DMS153 (cell line): Measurements from ENCODE around the gene EFTUD2.

Experiments
- DNase-seq: peaks from one replicate; lab custom pipeline; 2025; lab: John Stamatoyannopoulos, UW

The EFTUD2 gene

DNA sequence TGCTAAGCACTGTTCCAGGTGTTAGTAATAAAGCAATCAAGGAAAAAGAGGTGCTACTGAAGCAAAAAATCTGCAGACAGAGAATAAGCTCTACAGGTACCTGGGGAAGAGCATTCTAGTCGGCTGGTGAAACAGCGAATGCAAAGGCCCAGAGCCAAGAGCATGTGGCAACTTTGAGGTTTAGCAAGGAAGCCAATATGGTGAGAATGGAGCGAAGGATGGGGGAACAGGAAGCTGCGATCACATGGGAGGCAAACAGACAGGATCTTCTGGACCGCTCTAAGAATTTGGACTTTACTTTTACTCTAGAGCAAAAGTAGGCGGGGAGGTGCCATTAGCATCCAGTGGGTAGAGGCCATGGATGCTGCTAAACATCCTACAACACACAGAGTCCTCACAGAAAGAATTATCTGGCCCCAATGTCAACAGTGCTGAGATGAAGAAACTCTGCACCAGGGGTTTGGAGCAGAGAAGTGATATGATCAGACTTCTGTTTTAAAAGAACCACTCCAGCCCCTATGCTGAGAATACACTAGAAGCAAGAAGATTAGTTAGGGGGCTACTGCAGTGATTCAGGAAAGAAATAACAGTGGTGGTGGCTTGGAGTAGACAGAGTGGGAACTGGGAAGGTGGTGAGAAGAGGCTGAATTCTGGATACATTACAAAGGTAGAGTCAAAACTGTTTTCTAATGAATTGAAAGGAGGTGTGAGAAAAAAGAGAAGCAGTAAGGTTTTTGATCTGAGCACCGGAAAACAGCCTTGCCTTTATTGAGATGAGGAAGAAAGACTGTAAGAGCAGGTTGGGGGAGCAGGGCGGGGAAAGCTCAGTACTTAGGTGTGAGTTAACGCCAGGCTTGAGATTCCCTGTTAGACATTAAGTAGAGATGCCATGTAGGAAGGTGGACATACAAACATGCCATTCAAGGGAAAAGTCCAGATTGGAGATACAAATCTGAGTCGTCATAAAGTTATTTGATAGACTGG lies 11.0 kb downstream of the EFTUD2 start:
- no peak for DNase-seq

DNA sequence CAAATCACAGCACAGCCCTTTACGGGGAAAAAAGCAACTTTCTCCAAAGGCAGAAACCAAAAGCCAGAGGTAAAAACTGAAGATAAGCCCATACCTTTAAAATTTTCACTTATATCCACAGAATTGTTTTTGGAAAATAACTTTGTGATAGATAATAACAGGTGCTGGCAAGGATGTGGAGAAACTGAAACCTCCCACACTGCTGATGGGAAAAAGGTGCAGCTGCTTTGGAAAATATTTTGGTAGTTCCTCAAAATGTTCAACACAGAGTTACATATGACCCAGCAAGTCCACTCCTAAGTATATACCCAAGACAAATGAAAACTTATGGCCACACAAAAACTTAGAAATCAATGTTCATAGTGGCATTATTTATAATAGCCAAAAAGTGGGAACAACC lies 12.2 kb downstream of the EFTUD2 start:
- DNase-seq = no peak

DNA sequence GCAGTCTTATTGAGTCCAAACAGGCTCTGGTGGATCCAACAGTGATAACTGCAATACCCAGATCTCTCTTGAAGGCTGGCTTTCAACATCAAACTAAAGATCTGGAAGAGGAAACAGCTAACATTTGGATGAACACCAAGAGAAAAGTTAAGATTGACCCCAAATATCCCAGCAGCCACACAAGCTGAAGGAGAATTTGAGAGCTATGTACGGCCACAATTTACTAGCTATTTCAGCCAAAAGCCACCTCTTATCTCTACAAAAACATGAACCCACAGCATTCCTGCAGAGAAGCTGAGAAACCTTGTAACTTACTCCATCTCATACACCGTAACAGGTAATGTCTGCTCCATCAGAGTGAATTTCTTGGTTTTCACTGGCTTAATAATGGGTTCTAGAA lies 14.3 kb downstream of the EFTUD2 start:
- DNase-seq = no peak

DNA sequence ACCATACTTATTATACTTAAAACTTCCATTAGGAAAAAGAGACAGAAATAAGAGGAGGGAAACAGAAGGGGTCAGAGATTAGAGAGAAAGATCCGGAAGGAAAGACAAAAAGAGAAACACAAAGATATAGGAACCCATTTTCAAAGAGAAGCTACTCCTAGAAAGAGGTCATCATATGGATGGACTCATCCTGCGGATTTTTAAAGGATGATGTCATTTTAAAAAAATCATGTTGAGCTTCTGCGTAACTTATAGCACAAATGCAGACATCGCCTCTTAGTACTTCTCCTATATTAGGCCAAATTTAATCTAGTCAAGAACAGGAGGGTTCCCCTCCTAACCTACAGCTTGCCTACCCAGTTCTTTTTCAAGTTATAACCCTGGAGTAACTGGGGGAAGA lies 18.1 kb downstream of the EFTUD2 start:
- no peak for DNase-seq

DNA sequence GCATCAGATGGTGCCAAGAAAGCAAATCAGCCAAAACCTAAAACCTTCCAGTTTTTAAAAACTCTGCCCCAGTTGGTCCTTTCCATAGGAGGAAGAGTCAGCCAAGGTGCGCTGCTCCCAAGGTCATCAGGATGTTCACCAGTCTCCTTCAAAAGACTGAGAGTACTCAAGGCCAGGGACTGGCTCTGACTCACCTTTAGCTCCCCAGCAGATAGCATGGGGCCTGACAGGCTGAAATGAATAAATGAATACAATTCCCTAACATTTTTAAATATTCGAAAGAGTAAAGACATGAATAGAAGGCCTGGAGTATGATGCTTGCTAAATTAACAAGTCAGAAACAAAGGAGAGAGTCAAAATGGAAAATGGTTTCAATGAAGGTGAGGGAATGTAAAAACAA lies 19.2 kb downstream of the EFTUD2 start:
- no peak for DNase-seq

DNA sequence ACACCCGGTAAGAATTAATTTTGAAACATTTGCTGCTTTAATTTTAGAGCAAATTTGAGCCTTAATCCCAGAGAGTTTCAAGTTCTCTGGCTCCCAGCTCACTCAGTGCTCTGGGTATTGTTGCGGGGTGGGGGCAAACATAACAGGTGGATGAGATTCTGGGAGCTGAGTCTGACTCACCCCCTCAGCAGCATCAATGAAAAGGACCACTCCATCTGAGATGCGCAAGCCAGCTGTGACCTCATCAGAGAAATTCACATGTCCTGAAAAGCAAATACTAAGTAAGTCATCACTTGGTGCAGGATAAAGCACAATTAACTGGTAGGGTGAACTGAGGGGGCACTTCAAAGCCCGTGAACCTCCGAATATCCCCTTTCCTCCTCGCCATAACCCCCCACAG lies 19.9 kb downstream of the EFTUD2 start:
- DNase-seq = no peak

DNA sequence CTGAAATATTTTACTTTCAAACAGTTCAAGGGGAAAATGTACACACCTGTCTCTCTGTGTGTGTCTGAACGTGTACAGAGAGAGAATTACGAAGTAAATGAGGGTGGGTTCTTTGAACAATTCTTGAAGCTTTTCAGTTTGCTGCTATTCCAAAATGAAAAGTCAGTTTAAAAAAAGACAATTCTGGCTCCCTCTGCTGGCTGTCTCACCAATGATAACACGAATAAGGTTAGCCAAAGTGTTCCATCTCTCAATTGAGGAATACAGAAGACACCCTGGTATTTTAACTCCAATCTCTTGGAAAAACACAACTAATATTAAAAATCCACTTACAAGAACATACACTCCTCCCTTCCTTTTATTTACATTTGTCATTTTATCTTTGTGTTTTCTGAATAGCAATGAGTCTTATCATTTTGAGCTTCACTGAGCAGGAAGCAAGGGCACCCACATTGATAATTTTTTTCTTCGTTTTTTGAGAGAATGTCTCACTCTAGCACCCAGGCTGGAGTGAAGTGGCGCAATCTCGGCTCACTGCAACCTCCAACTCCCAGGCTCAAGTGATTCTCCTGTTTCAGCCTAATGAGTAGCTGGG lies 20.5 kb downstream of the EFTUD2 start:
- no peak for DNase-seq

DNA sequence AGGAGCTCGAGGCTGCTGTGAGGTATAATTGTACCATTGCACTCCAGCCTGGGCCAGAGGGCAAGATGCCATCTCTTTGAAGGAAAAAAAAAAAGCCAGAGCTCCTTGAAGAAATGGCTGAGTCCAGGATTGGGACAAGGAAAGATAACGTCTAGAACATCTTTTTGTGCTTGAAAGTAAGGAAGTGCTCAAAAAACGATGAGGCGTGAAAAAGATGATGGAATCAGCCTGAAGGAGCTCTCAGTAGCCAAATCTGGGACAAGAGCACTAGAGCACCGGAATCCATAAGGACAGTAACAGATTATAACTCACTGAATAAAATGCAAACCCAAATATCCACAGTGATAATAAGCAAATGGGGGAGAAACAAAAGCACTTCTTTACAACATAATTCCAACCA lies 22.1 kb downstream of the EFTUD2 start:
- no peak for DNase-seq

DNA sequence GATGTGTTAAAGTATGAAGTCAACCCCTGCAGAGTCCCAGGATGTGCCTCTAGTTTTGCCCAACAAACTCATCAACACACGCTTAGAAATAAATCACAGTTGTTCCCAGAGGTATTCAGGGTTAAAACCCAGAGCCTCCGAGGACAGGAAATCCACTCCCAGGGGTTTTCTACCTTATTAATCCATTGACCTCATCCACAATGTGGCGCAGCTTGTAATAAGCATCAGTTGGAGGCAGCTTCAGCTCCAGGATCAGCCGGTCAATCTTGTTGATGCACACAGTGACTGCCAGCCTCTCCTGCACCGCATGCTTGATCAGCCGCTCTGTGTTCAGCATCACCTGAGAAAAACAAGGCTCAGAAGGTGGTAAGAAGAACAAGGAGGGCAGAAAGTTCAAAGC lies 23.5 kb downstream of the EFTUD2 start:
- no peak for DNase-seq

DNA sequence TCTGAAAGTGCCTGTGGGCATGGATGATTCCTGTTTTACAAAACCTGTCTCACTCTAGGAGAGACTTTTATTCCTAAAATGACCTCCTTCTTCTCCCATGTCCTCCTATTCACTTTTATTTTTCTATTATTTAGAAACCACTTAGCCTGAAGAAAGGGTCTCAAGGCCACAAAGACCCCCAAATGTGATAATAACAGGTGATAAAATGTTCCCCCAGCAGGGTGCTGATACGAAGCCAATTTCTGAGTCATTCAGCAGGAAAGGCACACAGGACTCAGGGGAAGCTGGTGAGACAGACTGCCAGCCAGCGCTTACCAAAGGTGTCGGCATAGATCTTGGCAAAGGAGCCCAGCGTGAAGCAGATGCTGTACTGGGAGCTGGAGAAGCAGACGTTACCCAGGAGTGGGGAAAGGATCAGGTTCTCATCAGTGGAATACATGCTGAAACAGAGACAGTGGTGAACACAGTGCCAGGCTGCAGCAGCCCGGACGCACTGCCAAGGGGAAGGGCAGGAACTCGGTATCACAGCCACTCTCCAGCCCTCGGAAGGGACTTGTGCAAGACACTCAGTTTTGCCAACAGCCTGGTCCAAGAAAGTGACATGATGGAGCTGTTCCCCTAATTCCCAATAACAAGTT lies 27.0 kb downstream of the EFTUD2 start:
- DNase-seq = no peak

DNA sequence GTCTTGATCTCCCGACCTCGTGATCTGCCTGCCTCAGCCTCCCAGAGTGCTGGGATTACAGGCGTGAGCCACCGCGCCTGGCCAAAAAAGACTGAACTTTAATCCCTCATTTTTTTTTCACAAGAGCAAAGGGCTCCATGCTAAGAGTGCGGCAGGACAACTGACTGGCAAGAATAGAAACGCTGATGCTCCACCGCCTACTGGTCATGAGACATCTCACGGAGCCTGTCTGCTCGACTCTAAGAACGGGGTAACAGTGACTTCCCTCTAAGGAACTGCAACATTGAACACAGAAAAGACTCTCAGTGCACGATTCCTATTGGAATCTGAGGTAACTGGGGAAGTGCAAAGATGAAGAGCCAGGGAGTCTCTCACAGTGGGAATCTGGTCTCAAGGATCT lies 27.7 kb downstream of the EFTUD2 start:
- DNase-seq = no peak

DNA sequence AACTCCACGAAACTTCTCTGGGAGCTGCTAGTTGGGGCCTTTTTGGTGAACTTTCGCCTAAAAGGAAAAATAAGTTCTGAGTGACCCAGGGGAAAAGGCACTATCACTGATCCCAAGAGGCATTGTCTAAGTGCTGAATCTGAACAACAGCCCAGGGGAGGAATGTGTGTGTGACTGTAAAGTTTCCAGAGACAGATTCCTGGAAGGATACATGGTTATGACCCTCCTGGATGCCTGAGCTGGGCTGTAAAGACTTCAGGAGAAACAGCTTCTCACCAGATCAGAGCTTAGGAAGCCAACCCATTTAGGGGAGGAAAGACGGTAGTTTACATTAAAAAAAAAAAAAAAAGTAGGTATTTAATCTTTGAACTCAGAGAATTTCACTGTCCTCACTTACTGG lies 31.4 kb downstream of the EFTUD2 start:
- no peak for DNase-seq

DNA sequence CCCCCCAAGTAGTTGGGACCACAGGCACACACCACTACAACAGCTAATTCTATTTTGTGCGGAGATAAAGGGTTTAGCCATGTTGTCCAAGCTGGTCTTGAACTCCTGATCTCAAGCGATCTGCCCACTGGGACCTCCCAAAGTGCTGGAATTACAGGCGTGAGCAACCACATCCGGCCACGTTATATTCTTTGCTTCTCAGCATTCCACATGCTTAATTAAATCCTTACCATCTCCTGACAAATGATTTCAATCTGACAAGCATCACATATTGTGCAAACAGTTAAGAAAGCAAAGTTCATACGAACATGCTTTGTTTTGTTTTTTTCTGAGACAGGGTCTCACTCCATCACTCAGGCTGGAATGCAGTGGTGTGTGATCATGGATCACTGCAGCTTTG lies 33.3 kb downstream of the EFTUD2 start:
- DNase-seq = no peak

DNA sequence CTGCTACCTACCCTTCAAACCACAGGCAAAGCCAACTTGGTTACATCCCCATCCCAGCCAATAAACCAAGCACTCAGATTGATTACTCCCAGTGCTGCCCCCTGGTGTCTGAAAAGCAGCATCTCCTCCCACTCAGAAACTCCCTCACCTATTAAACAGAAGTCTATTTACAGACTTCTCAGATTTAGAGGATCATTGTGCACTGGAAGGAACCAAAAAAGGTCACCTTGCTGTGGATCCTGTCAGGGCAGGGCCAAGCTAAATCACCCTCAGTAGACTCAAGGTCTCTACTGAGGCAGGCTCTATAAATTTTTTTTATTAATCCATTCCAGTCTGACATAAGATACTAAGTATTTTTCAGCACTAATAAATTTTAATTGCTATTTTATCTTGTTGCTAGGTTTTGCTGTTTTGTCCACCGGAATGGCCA lies 34.0 kb downstream of the EFTUD2 start:
- DNase-seq = peak; percentile 27

DNA sequence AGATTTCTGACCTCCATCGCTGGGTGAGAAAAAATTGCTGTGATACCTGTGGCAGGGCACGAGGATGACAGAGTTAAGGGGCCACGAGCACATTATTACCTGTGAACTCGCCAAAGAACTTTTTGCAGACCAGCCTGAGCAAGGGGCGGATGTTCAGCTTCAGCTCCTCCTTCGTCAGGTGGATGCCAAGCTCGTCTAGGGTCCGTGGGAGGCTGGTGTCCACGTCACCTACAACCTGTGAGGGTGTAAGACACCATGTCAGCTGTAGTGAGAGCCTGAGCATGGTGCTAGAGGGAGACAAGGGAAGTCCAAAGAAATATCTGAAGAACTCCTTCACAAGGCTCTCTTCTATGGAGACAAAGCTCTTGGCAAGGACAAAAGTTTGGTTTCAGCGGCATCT lies 34.4 kb downstream of the EFTUD2 start:
- DNase-seq = no peak

DNA sequence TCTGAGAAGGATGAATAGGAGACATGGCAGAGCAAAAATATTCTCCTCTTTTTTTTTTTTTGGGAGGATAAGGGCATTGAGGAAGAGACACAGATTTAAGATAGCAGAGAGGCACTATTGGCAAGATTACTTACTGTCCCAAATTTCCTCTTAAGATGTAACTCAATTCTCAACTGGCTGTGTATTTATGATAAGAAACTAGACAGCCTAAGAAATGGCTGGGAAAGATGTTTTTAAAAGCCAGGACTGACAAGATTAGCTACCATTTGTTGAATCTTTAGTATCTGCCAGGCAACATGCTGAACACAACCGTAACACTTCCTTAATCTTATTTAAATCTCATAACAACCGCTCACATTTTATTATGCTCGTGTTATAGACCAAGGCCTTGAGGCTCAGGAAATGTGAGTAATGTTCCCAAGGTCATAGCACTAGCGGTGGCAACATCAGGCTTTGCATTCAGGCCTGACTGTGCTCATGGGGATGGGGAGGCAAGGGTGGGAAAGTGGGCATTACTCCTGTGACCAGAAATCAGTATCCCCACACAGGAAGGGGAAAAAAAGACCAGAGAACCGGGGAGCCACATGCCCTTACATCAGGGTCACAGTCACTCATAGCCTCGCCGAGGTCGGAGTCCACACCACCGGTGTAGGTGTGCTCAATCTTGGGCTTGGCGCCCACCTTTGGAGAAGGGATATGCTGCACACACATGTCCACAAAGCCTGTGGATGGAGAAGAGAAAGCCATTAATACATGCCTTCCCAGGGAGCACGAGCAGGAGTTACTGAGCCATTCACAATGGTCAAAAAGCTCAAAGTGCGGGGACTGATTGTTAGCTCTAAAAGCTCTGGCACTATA lies 36.0 kb downstream of the EFTUD2 start:
- DNase-seq = no peak

DNA sequence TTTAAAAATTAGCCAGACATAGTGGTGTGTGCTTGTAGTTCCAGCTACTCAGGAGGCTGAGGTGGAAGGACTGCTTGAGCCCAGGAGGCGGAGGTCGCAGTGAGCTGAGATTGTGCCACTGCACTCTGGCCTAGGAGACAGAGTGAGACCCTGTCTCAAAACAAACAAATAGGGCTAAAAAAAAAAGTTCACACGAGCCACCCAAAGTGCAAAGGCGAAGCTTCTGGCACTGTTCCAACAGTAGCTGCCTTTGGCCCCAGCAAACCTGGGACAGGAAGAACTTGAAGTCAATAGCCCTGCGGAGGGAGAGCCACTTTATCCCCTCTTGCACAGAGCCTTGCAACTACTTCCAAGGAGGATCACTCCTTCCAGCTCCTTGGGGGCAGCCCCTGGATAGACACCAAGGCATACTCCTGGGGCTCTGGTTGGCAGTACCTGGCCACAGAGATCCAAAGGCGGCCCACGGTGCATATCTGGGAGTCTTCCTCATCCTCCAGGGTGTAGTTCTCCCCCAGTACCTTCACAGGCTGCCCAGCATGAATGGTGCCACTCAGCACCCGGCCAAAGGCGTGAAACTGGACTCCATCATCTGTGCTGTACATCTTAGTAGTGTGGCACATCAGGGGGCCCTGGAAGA lies 36.8 kb downstream of the EFTUD2 start:
- no peak for DNase-seq

DNA sequence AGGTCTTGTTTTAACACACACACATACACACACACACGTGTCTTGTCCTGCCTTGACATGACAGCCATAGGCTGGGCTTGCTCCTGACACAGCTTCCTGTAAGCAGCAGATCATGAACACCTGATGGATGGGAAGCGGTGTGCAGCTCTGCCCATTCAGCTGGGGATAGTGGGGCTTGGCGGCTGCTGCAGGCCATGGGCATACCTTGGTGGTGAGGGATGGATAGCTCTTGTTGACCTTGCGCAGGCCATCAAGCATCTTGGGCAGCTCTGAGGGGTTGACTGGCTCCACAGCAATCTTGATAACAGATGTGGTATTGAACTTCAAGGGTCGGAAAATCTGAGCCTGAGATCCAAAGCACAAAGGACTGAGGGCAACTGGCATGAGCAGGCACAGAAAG lies 39.5 kb downstream of the EFTUD2 start:
- no peak for DNase-seq

DNA sequence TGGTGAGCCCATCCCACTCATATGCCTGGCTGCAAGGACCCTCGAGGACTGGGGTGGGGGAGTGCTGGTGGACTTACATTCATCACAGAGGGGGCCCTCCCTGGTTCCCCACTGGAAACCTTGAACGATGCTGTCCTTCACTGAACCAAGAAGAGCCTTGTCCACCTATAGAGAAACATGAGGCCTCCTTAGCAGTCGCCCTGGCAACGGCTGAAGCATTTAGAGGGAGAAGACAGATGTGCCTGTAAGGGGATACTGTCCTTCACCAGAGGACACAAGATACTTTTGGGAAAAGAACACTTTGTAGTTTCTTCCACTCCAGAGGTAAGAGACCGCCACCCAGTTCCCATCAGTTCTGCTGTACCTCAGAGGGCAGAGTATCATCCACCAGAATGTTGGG lies 45.1 kb downstream of the EFTUD2 start:
- no peak for DNase-seq

DNA sequence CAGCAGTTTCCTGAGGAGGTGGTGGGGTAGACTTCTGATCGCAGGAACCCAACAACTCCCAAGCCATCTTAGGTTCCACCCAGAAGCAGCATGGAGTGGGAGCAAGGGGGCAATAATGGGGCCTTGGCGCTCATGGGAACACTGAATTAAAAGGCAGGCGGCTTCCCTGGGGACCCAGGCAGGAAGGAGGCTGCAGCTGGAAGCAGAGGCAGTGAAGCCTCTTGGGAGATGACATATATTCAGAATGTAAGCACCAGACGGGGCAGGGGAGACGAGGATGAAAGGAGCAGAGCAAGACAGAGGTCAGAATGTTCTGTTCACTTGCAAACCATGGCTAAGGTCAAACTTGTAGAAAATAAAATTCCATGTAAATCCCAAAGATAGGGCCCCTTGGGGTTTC lies 48.6 kb downstream of the EFTUD2 start:
- DNase-seq = no peak

DNA sequence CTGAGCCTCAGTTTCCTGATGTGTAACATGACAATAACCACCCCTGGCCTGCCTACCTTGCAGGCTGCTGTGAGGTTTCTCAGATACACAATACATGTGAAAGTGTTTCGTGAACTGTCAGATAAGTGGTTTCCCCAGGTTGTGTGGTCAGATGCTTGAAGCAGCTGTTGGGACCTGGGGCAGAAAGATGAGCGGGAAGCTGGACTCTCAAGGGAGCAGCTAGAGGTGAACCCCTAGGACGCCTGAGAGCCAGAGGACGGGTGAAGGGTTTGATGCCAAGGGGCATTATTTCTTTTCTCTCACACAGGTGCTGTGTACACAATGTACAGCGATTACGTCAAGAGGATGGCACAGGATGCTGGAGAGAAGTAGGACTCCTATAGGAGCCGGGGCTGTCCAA lies 49.2 kb downstream of the EFTUD2 start:
- DNase-seq = no peak
